ENCODE results near the gene CEP104.

CEP104 gene

DNA sequence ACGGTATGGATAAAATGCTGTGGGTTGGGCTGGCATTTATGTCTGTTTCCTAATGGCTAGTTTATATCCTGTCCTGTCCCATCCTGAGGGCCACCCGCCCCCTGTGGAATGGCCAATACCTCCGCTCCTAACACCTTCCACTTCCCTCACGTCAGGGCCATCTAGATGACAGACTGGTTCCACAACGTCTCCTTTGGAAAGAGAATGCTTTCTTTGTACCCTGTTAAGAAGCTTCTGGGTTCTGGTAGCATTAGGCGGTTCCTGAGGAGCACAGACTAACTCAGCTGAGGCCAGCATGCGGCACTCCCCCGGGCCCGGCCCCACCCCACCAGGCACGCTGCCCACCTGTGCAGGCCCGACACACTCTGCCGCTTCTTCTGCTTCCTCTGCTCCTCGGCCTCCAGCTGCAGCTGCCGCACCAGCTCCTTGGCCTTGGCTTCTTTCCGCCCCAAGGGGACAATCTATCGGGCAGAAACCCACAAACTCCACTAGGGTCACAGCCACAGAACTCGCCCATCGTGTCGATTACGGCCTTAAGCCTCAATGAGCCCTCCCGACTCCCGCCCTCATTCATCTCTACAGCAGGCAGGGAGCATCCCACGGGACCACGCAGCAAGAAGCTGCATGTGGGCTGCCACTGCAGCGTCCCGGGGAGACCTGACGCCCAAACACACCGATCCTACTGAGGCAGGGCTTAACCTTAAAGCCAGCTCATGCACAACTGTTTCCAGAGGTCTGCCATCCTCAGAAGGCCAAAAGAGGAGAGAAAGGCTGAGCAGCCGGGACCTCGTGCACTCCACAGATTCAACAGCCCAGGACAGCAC, 73.1 kb downstream of the CEP104 start:
- no peak for TF ChIP-seq CTCF (conservative IDR thresholded peaks at IDR 0.05; ENCODE audit: control insufficient read depth, insufficient read depth, low read depth, low read length)
- DNase-seq (ENCODE audit: low read depth) = no peak
- no peak overlapping the region for H3K4me3 ChIP-seq (ENCODE audit: control insufficient read depth, low read depth, low read length)

- H3K4me3 ChIP-seq (ENCODE audit: control insufficient read depth, low read depth, low read length) = no peak overlapping the region
- no peak for DNase-seq (ENCODE audit: low read depth)
- no peak for TF ChIP-seq CTCF (conservative IDR thresholded peaks at IDR 0.05; ENCODE audit: control insufficient read depth, insufficient read depth, low read depth, low read length)
Measured at GRCh38 chr1:3780901-3781300, 76.1 kb downstream of the CEP104 start.

DNA sequence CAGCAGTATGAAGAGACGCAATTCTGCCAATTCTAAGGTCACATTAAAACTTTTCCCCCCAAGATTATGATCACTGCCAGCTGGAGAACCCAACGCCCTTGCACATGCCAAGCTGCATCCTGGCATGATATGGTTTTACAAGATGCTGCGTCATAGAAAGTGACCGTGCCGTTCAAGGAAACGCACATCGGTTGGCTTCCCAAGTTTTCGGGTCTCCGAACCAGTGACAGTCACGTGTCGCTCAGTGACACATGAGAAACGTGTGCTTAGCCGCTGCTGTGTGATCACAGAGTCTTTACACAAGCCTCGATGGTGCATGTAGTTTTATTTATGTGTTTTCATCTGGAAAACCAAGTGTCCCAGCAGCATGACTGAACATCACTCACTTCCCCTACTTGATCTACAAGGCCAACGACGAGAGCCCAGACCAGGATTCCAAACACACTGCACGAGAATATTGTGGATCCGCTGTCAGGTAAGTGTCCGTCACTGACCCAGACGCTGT, 77.0 kb downstream of the CEP104 start:
- TF ChIP-seq CTCF (conservative IDR thresholded peaks at IDR 0.05; ENCODE audit: control insufficient read depth, insufficient read depth, low read depth, low read length) = no peak
- DNase-seq (ENCODE audit: low read depth) = no peak
- no peak overlapping the region for H3K4me3 ChIP-seq (ENCODE audit: control insufficient read depth, low read depth, low read length)

- no peak for TF ChIP-seq CTCF (conservative IDR thresholded peaks at IDR 0.05; ENCODE audit: control insufficient read depth, insufficient read depth, low read depth, low read length)
- no peak overlapping the region for H3K4me3 ChIP-seq (ENCODE audit: control insufficient read depth, low read depth, low read length)
- DNase-seq (ENCODE audit: low read depth) = no peak
Measured at GRCh38 chr1:3779265-3779911, 77.6 kb downstream of the CEP104 start.

DNA sequence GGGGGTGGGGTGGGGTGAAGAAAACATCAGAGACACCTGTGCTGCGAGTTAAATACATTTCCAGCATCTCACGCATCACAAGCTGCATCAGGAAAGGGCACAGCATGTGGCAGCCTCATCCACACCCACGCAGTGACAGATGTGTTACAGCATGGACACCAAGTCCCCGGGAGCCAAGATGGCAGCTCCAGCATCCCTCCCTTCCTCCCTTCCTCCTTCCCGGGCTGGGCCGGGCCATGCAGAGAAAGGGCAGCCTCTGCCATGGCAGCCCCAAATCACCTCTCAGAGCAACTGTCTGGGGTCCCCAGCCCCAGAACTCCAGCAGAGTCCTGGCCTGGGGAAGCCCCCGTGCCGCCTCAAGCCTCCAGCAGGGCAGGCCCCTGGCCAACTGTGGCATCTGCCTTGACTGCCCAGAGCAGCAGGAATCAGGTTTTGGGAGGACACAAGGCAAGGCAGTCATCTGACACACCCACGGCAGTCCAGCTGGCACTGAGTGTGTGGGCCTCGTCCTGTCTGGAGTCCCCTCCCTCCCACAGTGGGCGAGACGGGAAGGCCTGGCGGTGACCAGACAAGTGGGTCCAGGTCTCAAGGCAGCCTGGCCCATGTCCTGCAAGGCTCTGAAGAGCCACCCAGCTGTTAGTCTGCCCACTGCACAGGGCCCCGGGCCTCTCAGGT, 78.3 kb downstream of the CEP104 start:
- TF ChIP-seq CTCF (conservative IDR thresholded peaks at IDR 0.05; ENCODE audit: control insufficient read depth, insufficient read depth, low read depth, low read length) = no peak
- DNase-seq (ENCODE audit: low read depth) = no peak
- H3K4me3 ChIP-seq (ENCODE audit: control insufficient read depth, low read depth, low read length) = no peak overlapping the region

DNA sequence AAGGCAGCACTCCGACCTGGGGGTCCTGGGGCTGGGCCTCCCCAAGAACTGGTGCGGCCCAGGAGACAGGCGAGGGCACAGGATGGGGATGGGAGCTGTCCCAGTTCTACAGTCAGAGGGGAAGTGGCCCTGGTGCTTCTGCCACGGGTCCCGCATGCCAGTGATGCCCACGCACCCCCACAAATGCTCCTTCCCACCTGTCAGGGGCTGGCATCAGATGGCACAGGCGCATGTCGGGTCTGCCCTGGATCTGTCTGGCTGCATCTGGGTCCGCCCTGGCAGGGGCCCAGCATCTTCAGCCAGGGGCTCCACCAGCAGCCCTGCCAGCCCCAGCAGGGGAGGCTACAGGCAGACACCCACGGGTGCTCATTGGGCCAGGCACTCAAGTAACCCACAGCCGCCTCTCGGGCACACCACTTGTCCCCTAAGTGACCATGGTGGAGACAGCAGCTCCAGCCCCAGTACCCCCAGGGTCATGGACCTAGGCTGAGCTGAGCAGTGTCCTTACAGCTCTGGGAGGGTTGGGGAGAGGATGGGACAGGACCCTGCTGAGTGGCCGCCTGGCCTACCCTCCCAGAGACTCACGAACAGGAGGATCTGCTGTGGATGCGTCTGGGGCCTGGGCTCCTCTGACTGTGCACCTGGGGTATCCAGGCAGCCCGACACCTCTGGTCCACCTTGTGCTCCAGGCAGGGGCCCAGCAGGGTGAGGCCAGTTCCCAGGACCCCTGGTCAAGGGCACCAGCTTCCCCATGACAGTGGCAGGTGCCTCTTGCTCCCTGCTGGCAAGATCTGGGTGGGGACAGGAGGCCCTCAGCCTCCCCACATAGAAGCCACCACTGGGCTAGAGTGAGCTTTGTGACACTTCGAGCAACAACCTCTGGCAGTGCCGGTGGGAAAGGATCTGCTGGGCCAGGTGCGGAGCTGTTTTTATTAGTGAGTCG, 79.1 kb downstream of the CEP104 start:
- TF ChIP-seq CTCF (conservative IDR thresholded peaks at IDR 0.05; ENCODE audit: control insufficient read depth, insufficient read depth, low read depth, low read length) = no peak
- H3K4me3 ChIP-seq (ENCODE audit: control insufficient read depth, low read depth, low read length) = no peak overlapping the region
- DNase-seq (ENCODE audit: low read depth) = no peak

Data from fibroblast of mammary gland (primary cell).